HCT116 (cell line): ENCODE results near the gene FSIP1. TPM values are rescaled to one million over a fixed set of nuclear protein-coding genes. Genes with fewer than 3 reads are reported as not detected.

Experiments
- ATAC-seq: fragments of 200-7000 bp; cut with Tn5 transposase; 2 replicates; pipeline ENCODE4 v1.9.1; 2020; ENCODE audit warnings: mild to moderate bottlenecking, moderate library complexity
- BruUV-seq: library from RNA; stranded (reverse); fragments of 400-500 nt; replicated peaks from 2 replicates; lab custom pipeline; 2021; lab: Mats Ljungman, UMichigan
- CTCF ChIA-PET: fragments of 300-600 bp; sonication (Branson Sonifier 250); formaldehyde crosslinking; loops from one replicate; lab custom pipeline; 2021; ENCODE audit warnings: antibody characterized with exemption; lab: Charles Lee
- POLR2A ChIA-PET: fragments of 300-600, 350-600 bp; sonication (Branson Sonifier 250); formaldehyde crosslinking; loops from one replicate; lab custom pipeline; 2021; ENCODE audit warnings: antibody characterized with exemption; lab: Charles Lee
- RAD21 ChIA-PET, 2 experiments: fragments of 300-600 bp; sonication (Branson Sonifier 250); formaldehyde crosslinking; loops; one replicate each; lab custom pipeline; 2023; ENCODE audit warnings: low total read pairs in 2 of 2; ENCODE audit not compliant: uncharacterized antibody in 2 of 2, unreplicated experiment in 2 of 2, low non-redundant PET in 1 of 2; lab: Charles Lee
- DNase-seq: peaks from one replicate; pipeline ENCODE4 v3.0.0-alpha.2; 2010; ENCODE audit warnings: low read depth, low spot score
- H2AFZ ChIP-seq: fragments of 200-600 bp; shearing (Covaris generic), sonication (generic); 2 replicates; pipeline ENCODE4 v1.6.1; 2017; ENCODE audit warnings: low read depth, mixed run types, mixed read lengths, antibody characterized with exemption, low read length; ENCODE audit not compliant: poor library complexity, severe bottlenecking
- H3K27ac ChIP-seq: 2 replicates; pipeline ENCODE4 v1.5.1; 2012; ENCODE audit warnings: low read depth, low read length
- H3K27me3 ChIP-seq: fragments of 200-600 bp; sonication (generic); 2 replicates; pipeline ENCODE4 v1.6.1; 2016; ENCODE audit warnings: mixed run types, low read length, mixed read lengths; ENCODE audit not compliant: insufficient read depth
- H3K36me3 ChIP-seq, 2 experiments: fragments of 200-500 bp in 1 of 2; fragments of 200-600 bp in 1 of 2; sonication (Bioruptor generic) in 1 of 2; sonication (generic) in 1 of 2; 2 replicates each; pipeline versions ENCODE4 v1.5.1 to v1.6.1; 2014 to 2016; ENCODE audit warnings: low read length in 2 of 2, inconsistent platforms in 1 of 2, mixed read lengths in 1 of 2, mixed run types in 1 of 2; ENCODE audit not compliant: insufficient read depth in 2 of 2, control insufficient read depth in 1 of 2
- H3K4me1 ChIP-seq, 2 experiments: fragments of 200-600 bp in 1 of 2; sonication (generic) in 1 of 2; 2 replicates each; pipeline versions ENCODE4 v1.5.1 to v1.6.1; 2012 to 2017; ENCODE audit warnings: low read length in 2 of 2, inconsistent platforms in 1 of 2, mild to moderate bottlenecking in 1 of 2, mixed read lengths in 1 of 2, mixed run types in 1 of 2, moderate library complexity in 1 of 2; ENCODE audit not compliant: insufficient read depth in 2 of 2, control insufficient read depth in 1 of 2
- H3K4me2 ChIP-seq: fragments of 200-600 bp; sonication (generic); 2 replicates; pipeline ENCODE4 v1.6.1; 2017; ENCODE audit warnings: mixed run types, low read length, mixed read lengths
- H3K4me3 ChIP-seq, 2 experiments: fragments of 200-600 bp in 1 of 2; sonication (generic) in 1 of 2; replicated peaks in 1 of 2; 2 replicates each; pipeline ENCODE4 v1.5.1; 2011 to 2016; ENCODE audit warnings: low read length in 2 of 2, control low read depth in 1 of 2, low read depth in 1 of 2, mild to moderate bottlenecking in 1 of 2, mixed read lengths in 1 of 2, mixed run types in 1 of 2
- H3K79me2 ChIP-seq: fragments of 200-600 bp; sonication (generic); 2 replicates; pipeline ENCODE4 v1.6.1; 2017; ENCODE audit warnings: mild to moderate bottlenecking, mixed run types, low read length, moderate library complexity, mixed read lengths; ENCODE audit not compliant: insufficient read depth
- H3K9ac ChIP-seq: fragments of 200-600 bp; sonication (generic); 2 replicates; pipeline ENCODE4 v1.6.1; 2016; ENCODE audit warnings: low read length, mixed read lengths
- H3K9me2 ChIP-seq: fragments of 200-600 bp; sonication (generic), shearing (Covaris generic); 2 replicates; pipeline ENCODE4 v1.6.1; 2017; ENCODE audit warnings: mixed run types, mild to moderate bottlenecking, moderate library complexity; ENCODE audit not compliant: insufficient read depth
- H3K9me3 ChIP-seq, 2 experiments: fragments of 200-500 bp in 1 of 2; fragments of 200-600 bp in 1 of 2; sonication (Bioruptor generic) in 1 of 2; sonication (generic) in 1 of 2; 2 replicates each; pipeline ENCODE4 v1.6.1; 2014 to 2017; ENCODE audit warnings: low read length in 2 of 2, mixed read lengths in 2 of 2, inconsistent platforms in 1 of 2, low read depth in 1 of 2, mild to moderate bottlenecking in 1 of 2, mixed run types in 1 of 2, moderate library complexity in 1 of 2; ENCODE audit not compliant: control insufficient read depth in 1 of 2, insufficient read depth in 1 of 2
- H4K20me1 ChIP-seq: fragments of 200-600 bp; sonication (generic), shearing (Covaris generic); 2 replicates; pipeline ENCODE4 v1.6.1; 2017; ENCODE audit warnings: mixed run types, mild to moderate bottlenecking, moderate library complexity; ENCODE audit not compliant: insufficient read depth
- CEBPB ChIP-seq: IDR thresholded peaks from 2 replicates; pipeline ENCODE4 v1.6.1; 2012; ENCODE audit warnings: low read depth
- CTCF ChIP-seq, 3 experiments: fragments of 200-600 bp in 1 of 3; sonication (generic) in 1 of 3; IDR thresholded peaks in 2 of 3; conservative IDR thresholded peaks in 1 of 3; 2 replicates each; pipeline ENCODE4 v1.5.1; 2012 to 2017; ENCODE audit warnings: low read depth in 2 of 3, low read length in 2 of 3, antibody characterized with exemption in 1 of 3, borderline replicate concordance in 1 of 3, control low read depth in 1 of 3, mild to moderate bottlenecking in 1 of 3, mixed read lengths in 1 of 3, mixed run types in 1 of 3, moderate library complexity in 1 of 3; ENCODE audit not compliant: insufficient read depth in 1 of 3
- EZH2phosphoT487 ChIP-seq: fragments of 200-600 bp; IDR thresholded peaks from 2 replicates; pipeline ENCODE4 v1.6.1; 2018; ENCODE audit warnings: antibody characterized with exemption, borderline replicate concordance
- POLR2A ChIP-seq: IDR thresholded peaks from 2 replicates; pipeline ENCODE4 v1.7.0; 2011; ENCODE audit warnings: borderline replicate concordance; ENCODE audit not compliant: insufficient read depth, insufficient read length; ENCODE audit errors: extremely low read depth
- POLR2AphosphoS5 ChIP-seq: IDR thresholded peaks from 2 replicates; pipeline ENCODE4 v1.6.1; 2011; ENCODE audit warnings: mild to moderate bottlenecking, low read depth, low read length, moderate library complexity
- RAD21 ChIP-seq: IDR thresholded peaks from 2 replicates; pipeline ENCODE4 v1.6.1; 2012; ENCODE audit warnings: low read depth, mild to moderate bottlenecking
- ZFX ChIP-seq: fragments of 450-650 bp; IDR thresholded peaks from 2 replicates; pipeline ENCODE4 v1.6.1; 2017
- ZNF274 ChIP-seq: fragments of 200-500 bp; sonication (Bioruptor generic); IDR thresholded peaks from 2 replicates; pipeline ENCODE4 v1.6.1; 2014; ENCODE audit warnings: mild to moderate bottlenecking, low read depth, low read length, inconsistent platforms
- intact Hi-C: fragments of 100-400 bp; cut with micrococcal nuclease; formaldehyde crosslinking; loops from 2 replicates; pipeline ENCODE4 v1.10.0; 2022
- total RNA-seq: library from RNA; stranded (reverse); gene quantifications from one replicate; pipeline ENCODE4 v1.2.1, GENCODE V29; 2021; ENCODE audit not compliant: unreplicated experiment
- TF ChIP-seq, protein P1 (sequence below): IDR thresholded peaks from 2 replicates; pipeline ENCODE4 v1.6.1; 2012

Gene FSIP1
- total RNA-seq, 1 experiment from 2014 or later = 0.42 TPM

DNA sequence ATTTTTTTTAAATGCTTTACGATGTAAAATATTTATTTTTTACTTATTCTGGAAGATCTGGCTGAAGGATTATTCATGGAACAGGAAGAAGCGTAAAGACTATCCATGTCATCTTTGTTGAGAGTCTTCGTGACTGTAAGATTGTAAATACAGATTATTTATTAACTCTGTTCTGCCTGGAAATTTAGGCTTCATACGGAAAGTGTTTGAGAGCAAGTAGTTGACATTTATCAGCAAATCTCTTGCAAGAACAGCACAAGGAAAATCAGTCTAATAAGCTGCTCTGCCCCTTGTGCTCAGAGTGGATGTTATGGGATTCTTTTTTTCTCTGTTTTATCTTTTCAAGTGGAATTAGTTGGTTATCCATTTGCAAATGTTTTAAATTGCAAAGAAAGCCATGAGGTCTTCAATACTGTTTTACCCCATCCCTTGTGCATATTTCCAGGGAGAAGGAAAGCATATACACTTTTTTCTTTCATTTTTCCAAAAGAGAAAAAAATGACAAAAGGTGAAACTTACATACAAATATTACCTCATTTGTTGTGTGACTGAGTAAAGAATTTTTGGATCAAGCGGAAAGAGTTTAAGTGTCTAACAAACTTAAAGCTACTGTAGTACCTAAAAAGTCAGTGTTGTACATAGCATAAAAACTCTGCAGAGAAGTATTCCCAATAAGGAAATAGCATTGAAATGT is 186.1 kb downstream of the FSIP1 start:
- ChIA-PET RAD21 (no interaction called here), POLR2A (no interaction called here), CTCF (interaction anchor here (1.4 kb wide), 1 partner anchor 160 kb away, joined by 4 read pairs; no protein-coding TSS in a partner anchor)
- Histone ChIP-seq H3K4me1 (no peaks in the 10 kb centered on the region), H3K4me2 (no peak overlapping the region), H3K79me2 (no peaks in the 10 kb centered on the region), H2AFZ (no peak overlapping the region), H3K27ac (no peak overlapping the region), H3K36me3 (peaks cover 5 to 13% of the 10 kb centered on the region in 2 experiments; a peak in 2 of 4 replicates), H3K9me2 (no peaks in the 10 kb centered on the region), H3K4me3 (no peak overlapping the region), H4K20me1 (no peaks in the 10 kb centered on the region), H3K9me3 (no peaks in the 10 kb centered on the region), H3K9ac (no peak overlapping the region), H3K27me3 (no peaks in the 10 kb centered on the region)
- no TSS peak for BruUV-seq
- TF ChIP-seq, protein P1, sequence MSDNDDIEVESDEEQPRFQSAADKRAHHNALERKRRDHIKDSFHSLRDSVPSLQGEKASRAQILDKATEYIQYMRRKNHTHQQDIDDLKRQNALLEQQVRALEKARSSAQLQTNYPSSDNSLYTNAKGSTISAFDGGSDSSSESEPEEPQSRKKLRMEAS = no peak
- no peak for TF ChIP-seq POLR2AphosphoS5
- no peak for TF ChIP-seq CEBPB
- TF ChIP-seq ZFX = no peak
- no peak for TF ChIP-seq POLR2A
- no peak for TF ChIP-seq CTCF (IDR thresholded peaks at IDR 0.05 in 2 of 3, conservative IDR thresholded peaks at IDR 0.05 in 1 of 3; ENCODE audit: borderline replicate concordance in 1 of 3, insufficient read depth in 1 of 3, low read depth in 2 of 3, low read length in 2 of 3)
- no peak for TF ChIP-seq RAD21
- no peak for TF ChIP-seq ZNF274
- no peak for TF ChIP-seq EZH2phosphoT487
- no peak for DNase-seq
- intact Hi-C loops = no loop called here
- ATAC-seq = no peak
